Lung (tissue), 13 donors: ENCODE data around the gene HOXB5. TPM values are rescaled to one million over a fixed set of nuclear protein-coding genes. Genes with fewer than 3 reads are reported as not detected.

Source experiments
- ATAC-seq: fragments of 200-7000 bp; cut with Tn5 transposase; one replicate; pipeline ENCODE4 v1.9.1; 2020; ENCODE audit warnings: moderate number of reproducible peaks; ENCODE audit not compliant: insufficient read depth, low FRiP score
- DNase-seq, 3 donors: peaks; one replicate each; pipeline ENCODE4 v3.0.0-alpha.2; 2013 to 2017
- H3K27ac ChIP-seq, 2 donors: one replicate each; pipeline ENCODE4 v1.5.1; 2013; ENCODE audit warnings: mild to moderate bottlenecking in 2 of 2, moderate library complexity in 2 of 2, control low read depth in 1 of 2, inconsistent platforms in 1 of 2, low read depth in 1 of 2, low read length in 1 of 2
- H3K27me3 ChIP-seq, 3 donors: one replicate each; pipeline ENCODE4 v1.5.1; 2013; ENCODE audit warnings: low read length in 2 of 3; ENCODE audit not compliant: control insufficient read depth in 3 of 3, insufficient read depth in 3 of 3
- H3K36me3 ChIP-seq, 4 donors: one replicate each; pipeline ENCODE4 v1.5.1; 2013; ENCODE audit warnings: low read length in 4 of 4, mild to moderate bottlenecking in 1 of 4, moderate library complexity in 1 of 4; ENCODE audit not compliant: control insufficient read depth in 4 of 4, insufficient read depth in 4 of 4
- H3K4me1 ChIP-seq, 5 donors: one replicate each; pipeline ENCODE4 v1.5.1; 2013; ENCODE audit warnings: low read length in 5 of 5, mild to moderate bottlenecking in 2 of 5, moderate library complexity in 1 of 5; ENCODE audit not compliant: control insufficient read depth in 5 of 5, insufficient read depth in 5 of 5
- H3K4me3 ChIP-seq: one replicate; pipeline ENCODE4 v1.5.1; 2013; ENCODE audit warnings: mild to moderate bottlenecking, control low read depth, moderate library complexity
- H3K9ac ChIP-seq, 2 donors: one replicate each; pipeline ENCODE4 v1.5.1; 2013; ENCODE audit warnings: low read length in 2 of 2, control low read depth in 1 of 2; ENCODE audit not compliant: insufficient read depth in 1 of 2
- H3K9me3 ChIP-seq, 4 donors: one replicate each; pipeline ENCODE4 v1.5.1; 2013; ENCODE audit warnings: low read length in 3 of 4, mild to moderate bottlenecking in 1 of 4, moderate library complexity in 1 of 4; ENCODE audit not compliant: control insufficient read depth in 4 of 4, insufficient read depth in 3 of 4
- CTCF ChIP-seq: IDR thresholded peaks from 2 replicates; pipeline ENCODE4 v1.5.1; 2012; ENCODE audit warnings: mild to moderate bottlenecking; ENCODE audit errors: control extremely low read depth, extremely low read depth
- WGBS, 2 donors: extraction: QIAGEN DNeasy Blood & Tissue Kit; methylation state at CpG; one replicate each; pipeline ENCODE4 v1.1.7; 2013; 5-methylcytosine and 5-hydroxymethylcytosine counted together
- polyA plus RNA-seq, 2 donors: library from polyadenylated mRNA; stranded (reverse); fragments of 200-250 nt; gene quantifications; one replicate each; pipeline ENCODE4 v1.2.1, GENCODE V29; 2013
- small RNA-seq: library from RNA; depleted of rRNA; stranded (forward); fragments of <200 nt; gene quantifications from one replicate; pipeline ENCODE3, GENCODE V24; 2014; ENCODE audit warnings: low replicate concordance
- total RNA-seq, 2 donors: library from RNA; depleted of rRNA in 1 of 2; stranded (reverse); fragments of >200 nt in 1 of 2; gene quantifications; one replicate each; pipeline ENCODE4 v1.2.1, GENCODE V29; 2014 to 2021
- donor health status: control.
- donor health status: control.
- donor health status: Bipolar disorder and iron deficiency.
- donor health status: healthy.
- donor health status: DM: yes; HTN: yes; CAD: no.

HOXB5 gene
- total and polyA plus RNA-seq, 4 donors = 1.8 to 2.9 (median 2.2) TPM

- Histone ChIP-seq H3K9me3 (no peaks in the 10 kb centered on the region), H3K27ac (peak overlapping the region; percentile 76 to 79), H3K4me1 (peaks cover 0 to 37% (median 3%) of the 10 kb centered on the region in 5 donors), H3K27me3 (peaks cover 0 to 55% (median 5%) of the 10 kb centered on the region in 3 donors), H3K4me3 (peak overlapping the region; percentile 47), H3K9ac (peak overlapping the region; percentile 86 to 95), H3K36me3 (peaks cover 0 to 19% (median 2%) of the 10 kb centered on the region in 4 donors)
- WGBS, 2 donors = 4 to 5% methylated on average over 12 of the region's 12 CpGs
- DNase-seq = peak in 1 of 3 donors; percentile 8
- no peak for ATAC-seq
- no peak for TF ChIP-seq CTCF
Observed at GRCh38 chr17:48542698-48543106, 50.9 kb downstream of the HOXB5 start.

- Histone ChIP-seq H3K4me1 (peaks cover 0 to 35% (median 3%) of the 10 kb centered on the region in 5 donors), H3K27me3 (peaks cover 0 to 55% (median 5%) of the 10 kb centered on the region in 3 donors), H3K36me3 (peaks cover 0 to 19% (median 2%) of the 10 kb centered on the region in 4 donors), H3K4me3 (peak overlapping the region; percentile 33), H3K27ac (peak overlapping the region; percentile 50 to 71), H3K9ac (peak overlapping the region; percentile 68 to 95), H3K9me3 (no peaks in the 10 kb centered on the region)
- WGBS, 2 donors = 6 to 11% methylated on average over 27 of the region's 27 CpGs
- ATAC-seq (no peak), DNase-seq (peak in 1 of 3 donors; percentile 38)
- no peak for TF ChIP-seq CTCF
Observed at GRCh38 chr17:48542114-48542656, 51.4 kb downstream of the HOXB5 start.

- Histone ChIP-seq H3K36me3 (peaks cover 0 to 19% (median 2%) of the 10 kb centered on the region in 4 donors), H3K4me1 (peaks cover 0 to 31% (median 3%) of the 10 kb centered on the region in 5 donors), H3K27ac (peak overlapping the region; percentile 50 to 71), H3K4me3 (peak overlapping the region; percentile 33), H3K9ac (peak overlapping the region; percentile 68 to 95), H3K27me3 (peaks cover 0 to 51% (median 5%) of the 10 kb centered on the region in 3 donors), H3K9me3 (no peaks in the 10 kb centered on the region)
- DNase-seq (peak; percentile 88 to 93 (median 90)), ATAC-seq (peak; percentile 14)
- 2 to 5% methylated on average over 27 to 35 of the region's 36 CpGs for WGBS, 2 donors
- no peak for TF ChIP-seq CTCF
Observed at GRCh38 chr17:48541577-48542113, 51.9 kb downstream of the HOXB5 start.

Small RNAs within 50 kb of the gene (small RNA-seq; reads per million reads assigned to genes)
- not detected for gene MIR196A1

Other genes starting within 250 kb of the HOXB5 start
- gene SKAP1, start 163.6 kb downstream of the HOXB5 start, total RNA-seq = 1 to 10 TPM; 1.4 to 3.3 TPM
- 1 to 10 TPM; 1.8 to 4.9 TPM for gene SKAP1, start 163.6 kb downstream of the HOXB5 start, polyA plus RNA-seq
- not detected for gene HOXB1, start 62.8 kb downstream of the HOXB5 start, total RNA-seq
- not detected for gene HOXB1, start 62.8 kb downstream of the HOXB5 start, polyA plus RNA-seq
- 10 to 100 TPM in 1 of 2 donors, 1 to 10 TPM in 1; 6.7 to 13.9 TPM for gene HOXB2, start 48.7 kb downstream of the HOXB5 start, total RNA-seq
- 1 to 10 TPM; 4.1 to 7.8 TPM for gene HOXB2, start 48.7 kb downstream of the HOXB5 start, polyA plus RNA-seq
- 1 to 10 TPM; 3.5 to 6.7 TPM for gene HOXB4, start 15.4 kb downstream of the HOXB5 start, total RNA-seq
- 1 to 10 TPM; 1.4 to 1.7 TPM for gene HOXB4, start 15.4 kb downstream of the HOXB5 start, polyA plus RNA-seq
- 10 to 100 TPM in 1 of 2 donors, 1 to 10 TPM in 1; 8.6 to 21.1 TPM for gene HOXB3, start 3.5 kb downstream of the HOXB5 start, total RNA-seq
- gene HOXB3, start 3.5 kb downstream of the HOXB5 start, polyA plus RNA-seq = 1 to 10 TPM; 1.9 to 4.9 TPM
- 1 to 10 TPM; 6.1 to 7.5 TPM for gene HOXB6, start 11.2 kb upstream of the HOXB5 start, total RNA-seq
- 1 to 10 TPM; 5.3 to 5.4 TPM for gene HOXB6, start 11.2 kb upstream of the HOXB5 start, polyA plus RNA-seq
- 1 to 10 TPM in 1 of 2 donors, under 1 TPM in 1; 0.43 to 3.3 TPM for gene HOXB7, start 17.2 kb upstream of the HOXB5 start, total RNA-seq
- 1 to 10 TPM; 1.2 to 3.3 TPM for gene HOXB7, start 17.2 kb upstream of the HOXB5 start, polyA plus RNA-seq
- gene HOXB8, start 21.5 kb upstream of the HOXB5 start, total RNA-seq = under 1 TPM in 1 of 2 donors, not detected in 1; 0.31 TPM
- gene HOXB8, start 21.5 kb upstream of the HOXB5 start, polyA plus RNA-seq = under 1 TPM; 0.08 to 0.10 TPM
- under 1 TPM in 1 of 2 donors, not detected in 1; 0.18 TPM for gene HOXB9, start 32.6 kb upstream of the HOXB5 start, total RNA-seq
- not detected for gene HOXB9, start 32.6 kb upstream of the HOXB5 start, polyA plus RNA-seq
- not detected for gene PRAC1, start 128.7 kb upstream of the HOXB5 start, total RNA-seq
- not detected for gene PRAC1, start 128.7 kb upstream of the HOXB5 start, polyA plus RNA-seq
- not detected for gene PRAC2, start 129.4 kb upstream of the HOXB5 start, total RNA-seq
- gene PRAC2, start 129.4 kb upstream of the HOXB5 start, polyA plus RNA-seq = not detected
- not detected for gene HOXB13, start 135.0 kb upstream of the HOXB5 start, total RNA-seq
- not detected for gene HOXB13, start 135.0 kb upstream of the HOXB5 start, polyA plus RNA-seq
- 1 to 10 TPM; 2.3 to 2.8 TPM for gene TTLL6, start 223.4 kb upstream of the HOXB5 start, total RNA-seq
- gene TTLL6, start 223.4 kb upstream of the HOXB5 start, polyA plus RNA-seq = under 1 TPM; 0.94 to 0.95 TPM
- 100 to 1,000 TPM; 102 to 128 TPM for gene CALCOCO2, start 237.3 kb upstream of the HOXB5 start, total RNA-seq
- gene CALCOCO2, start 237.3 kb upstream of the HOXB5 start, polyA plus RNA-seq = 10 to 100 TPM; 46.8 to 84.0 TPM